Measurements from ENCODE around the gene GNPDA1. TPM values are rescaled to one million over a fixed set of nuclear protein-coding genes. Genes with fewer than 3 reads are reported as not detected.
A peak's percentile ranks its signal among the peaks of the same experiment; 100 is the strongest.
"Not testable (repeated sequence)": the region's sequence is repeated elsewhere in the genome, so short reads cannot be mapped to it uniquely, and the experiment has no call there.

The GNPDA1 gene
- total RNA-seq, 4 donors from 2014 or later, result 15.0 to 34.4 (median 24.3) TPM

DNA sequence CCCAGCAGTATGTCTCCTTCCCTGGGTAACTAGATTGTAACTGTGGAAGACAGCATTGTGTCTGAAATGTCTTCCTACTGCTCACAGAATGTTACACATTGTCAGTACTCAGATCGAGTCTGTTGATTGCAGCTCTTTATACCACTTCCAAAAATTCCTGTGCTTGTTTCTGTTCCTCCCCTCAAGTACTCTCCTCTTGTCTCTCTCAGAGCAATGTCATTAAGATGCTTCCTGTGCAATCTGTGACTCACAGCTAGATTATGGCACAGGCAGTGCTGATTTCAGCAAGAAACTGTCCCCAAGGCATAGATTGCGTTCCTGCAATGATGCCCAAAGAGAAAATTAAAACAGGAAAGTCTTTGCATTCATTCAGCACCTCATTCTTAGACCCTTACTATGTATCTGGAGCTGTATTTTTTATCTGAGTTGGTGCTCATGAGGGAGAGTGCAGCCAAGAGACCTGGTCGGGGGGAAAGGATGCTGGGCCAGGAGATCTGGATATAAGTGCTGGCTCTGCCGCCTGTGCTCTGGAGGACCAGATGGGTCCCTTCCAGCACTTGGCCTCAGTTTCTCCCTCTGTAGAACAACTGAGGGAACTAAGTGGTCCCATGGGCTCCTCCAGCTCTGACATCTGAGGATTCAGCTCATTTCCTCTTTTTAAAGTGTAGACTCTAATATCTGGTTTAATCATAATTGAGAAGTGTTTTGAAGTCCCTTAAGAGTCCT, 40.8 kb upstream of the GNPDA1 start:
- H3K4me1 ChIP-seq, result peaks cover 14% of the 10 kb centered on the region
- no peaks in the 10 kb centered on the region for H3K27me3 ChIP-seq
- no peak for DNase-seq (ENCODE audit: low spot score in 2 of 2)
- no peak for TF ChIP-seq POLR2A (IDR thresholded peaks at IDR 0.05)
- TF ChIP-seq POLR2AphosphoS5 (IDR thresholded peaks at IDR 0.05), result peak in 1 of 3 donors; percentile 29
- no peak for TF ChIP-seq CTCF (IDR thresholded peaks at IDR 0.05)
- H3K9me3 ChIP-seq, result no peaks in the 10 kb centered on the region
- H3K36me3 ChIP-seq, result no peaks in the 10 kb centered on the region
- peak overlapping the region; percentile 32 for H3K27ac ChIP-seq
- H3K4me3 ChIP-seq, result no peak overlapping the region
- 33% methylated on average over 4 of the region's 4 CpGs for WGBS

GRCh38 chr5:142052026-142052425, 39.2 kb upstream of the GNPDA1 start:
- not testable (repeated sequence) for H3K27ac ChIP-seq; DNase-seq (ENCODE audit: low spot score in 2 of 2); H3K36me3 ChIP-seq; H3K9me3 ChIP-seq; H3K27me3 ChIP-seq; H3K4me3 ChIP-seq
- 89% methylated on average over 4 of the region's 4 CpGs for WGBS
- peaks cover 14% of the 10 kb centered on the region for H3K4me1 ChIP-seq

DNA sequence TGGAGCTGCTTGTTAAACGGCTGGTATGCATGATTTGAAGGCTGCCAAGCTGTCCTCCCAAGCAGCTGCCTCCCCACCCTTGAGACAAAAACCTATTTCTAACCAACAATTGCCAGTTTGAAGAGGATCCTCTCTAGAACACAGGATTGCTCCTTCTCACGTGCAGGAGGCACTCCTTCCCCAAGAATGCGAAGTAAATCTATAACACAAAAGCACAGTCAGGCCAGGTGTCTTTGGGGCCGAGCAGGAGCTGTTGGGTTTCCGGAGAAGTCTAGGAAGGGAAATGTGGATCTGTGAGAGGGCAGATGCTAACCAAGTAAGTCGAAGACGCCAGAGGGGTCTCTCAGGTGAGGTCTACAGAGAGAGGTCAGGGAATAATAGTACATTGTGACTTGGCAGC, 35.4 kb upstream of the GNPDA1 start:
- DNase-seq (ENCODE audit: low spot score in 2 of 2), result no peak
- Histone ChIP-seq H3K4me1 (peaks cover 6% of the 10 kb centered on the region), H3K27me3 (no peaks in the 10 kb centered on the region), H3K9me3 (no peaks in the 10 kb centered on the region), H3K4me3 (no peak overlapping the region), H3K36me3 (no peaks in the 10 kb centered on the region), H3K27ac (no peak overlapping the region)
- whole genome bisulfite sequencing, result 65% methylated on average over 7 of the region's 7 CpGs
- TF ChIP-seq CTCF (IDR thresholded peaks at IDR 0.05) (no peak), POLR2A (IDR thresholded peaks at IDR 0.05) (no peak), POLR2AphosphoS5 (IDR thresholded peaks at IDR 0.05) (no peak), EP300 (IDR thresholded peaks at IDR 0.05) (no peak)

- TF ChIP-seq POLR2AphosphoS5 (IDR thresholded peaks at IDR 0.05), result no peak
- TF ChIP-seq EP300 (IDR thresholded peaks at IDR 0.05), result no peak
- no peak for TF ChIP-seq POLR2A (IDR thresholded peaks at IDR 0.05)
- TF ChIP-seq CTCF (IDR thresholded peaks at IDR 0.05), result no peak
- H3K9me3 ChIP-seq, result no peaks in the 10 kb centered on the region
- H3K27ac ChIP-seq, result no peak overlapping the region
- H3K36me3 ChIP-seq, result no peaks in the 10 kb centered on the region
- H3K4me1 ChIP-seq, result no peaks in the 10 kb centered on the region
- 80% methylated on average over 7 of the region's 7 CpGs for WGBS
- no peaks in the 10 kb centered on the region for H3K27me3 ChIP-seq
- no peak overlapping the region for H3K4me3 ChIP-seq
- DNase-seq (ENCODE audit: low spot score in 2 of 2), result peak in 1 of 2 donors; percentile 31
These were observed 33.4 kb upstream of the GNPDA1 start for GRCh38 chr5:142046191-142046590.

- not testable (repeated sequence) for H3K9me3 ChIP-seq; H3K4me3 ChIP-seq; H3K4me1 ChIP-seq; H3K27ac ChIP-seq; H3K27me3 ChIP-seq; H3K36me3 ChIP-seq; DNase-seq (ENCODE audit: low spot score in 2 of 2)
- 91% methylated on average over 6 of the region's 6 CpGs for WGBS
These were observed 28.1 kb upstream of the GNPDA1 start for GRCh38 chr5:142040881-142041280.

GRCh38 chr5:142040285-142040684, 27.5 kb upstream of the GNPDA1 start:
- Histone ChIP-seq H3K27me3 (no peaks in the 10 kb centered on the region), H3K9me3 (no peaks in the 10 kb centered on the region), H3K27ac (no peak overlapping the region), H3K4me1 (no peaks in the 10 kb centered on the region), H3K4me3 (no peak overlapping the region), H3K36me3 (no peaks in the 10 kb centered on the region)
- WGBS, result 90% methylated on average over 2 of the region's 2 CpGs
- no peak for DNase-seq (ENCODE audit: low spot score in 2 of 2)
- TF ChIP-seq CTCF (IDR thresholded peaks at IDR 0.05), result no peak
- no peak for TF ChIP-seq POLR2A (IDR thresholded peaks at IDR 0.05)
- TF ChIP-seq POLR2AphosphoS5 (IDR thresholded peaks at IDR 0.05), result no peak
- no peak for TF ChIP-seq EP300 (IDR thresholded peaks at IDR 0.05)

Measured in suprapubic skin (tissue), 4 donors.